Fibroblast of lung (primary cell): Measurements from ENCODE around the gene ARRB1. TPM values are rescaled to one million over a fixed set of nuclear protein-coding genes. Genes with fewer than 3 reads are reported as not detected.

ENCODE experiments used
- DNase-seq, 2 donors: peaks; one replicate each; pipeline versions ENCODE4 v3.0.0 to v3.0.0-alpha.2; 2010; ENCODE audit warnings: low read depth in 2 of 2
- H2AFZ ChIP-seq: 2 replicates; pipeline ENCODE4 v1.5.1; 2012; ENCODE audit warnings: low read length, control low read depth, inconsistent platforms
- H3K27ac ChIP-seq: 2 replicates; pipeline ENCODE4 v1.5.1; 2011; ENCODE audit warnings: low read length, control low read depth; ENCODE audit not compliant: insufficient read depth
- H3K27me3 ChIP-seq: 2 replicates; pipeline ENCODE4 v1.5.1; 2011; ENCODE audit warnings: mild to moderate bottlenecking, low read length; ENCODE audit not compliant: control insufficient read depth, insufficient read depth
- H3K36me3 ChIP-seq: 2 replicates; pipeline ENCODE4 v1.5.1; 2011; ENCODE audit warnings: low read length; ENCODE audit not compliant: control insufficient read depth, insufficient read depth
- H3K4me1 ChIP-seq: 2 replicates; pipeline ENCODE4 v1.5.1; 2011; ENCODE audit warnings: low read length; ENCODE audit not compliant: control insufficient read depth, insufficient read depth; ENCODE audit errors: extremely low read depth
- H3K4me2 ChIP-seq: 2 replicates; pipeline ENCODE4 v1.5.1; 2011; ENCODE audit warnings: low read length, control low read depth; ENCODE audit not compliant: insufficient read depth; ENCODE audit errors: extremely low read depth
- H3K4me3 ChIP-seq, 4 experiments: fragments of 200-600 bp in 1 of 4; sonication (generic) in 1 of 4; replicated peaks in 1 of 4; 2 replicates each; pipeline ENCODE4 v1.5.1; 2011 to 2016; ENCODE audit warnings: low read length in 4 of 4, low read depth in 3 of 4, mild to moderate bottlenecking in 3 of 4, control low read depth in 2 of 4, inconsistent platforms in 1 of 4, mixed read lengths in 1 of 4; ENCODE audit not compliant: insufficient read depth in 1 of 4; ENCODE audit errors: control extremely low read depth in 1 of 4
- H3K79me2 ChIP-seq: 2 replicates; pipeline ENCODE4 v1.5.1; 2012; ENCODE audit warnings: mild to moderate bottlenecking, low read length, inconsistent platforms; ENCODE audit not compliant: control insufficient read depth, insufficient read depth
- H3K9ac ChIP-seq: 2 replicates; pipeline ENCODE4 v1.5.1; 2011; ENCODE audit warnings: mild to moderate bottlenecking, low read length, control low read depth; ENCODE audit not compliant: insufficient read depth
- H3K9me3 ChIP-seq: 2 replicates; pipeline ENCODE4 v1.5.1; 2012; ENCODE audit warnings: low read depth, low read length; ENCODE audit not compliant: control insufficient read depth, insufficient read depth
- H4K20me1 ChIP-seq: 2 replicates; pipeline ENCODE4 v1.5.1; 2011; ENCODE audit warnings: low read length; ENCODE audit not compliant: control insufficient read depth, insufficient read depth; ENCODE audit errors: extremely low read depth
- EZH2 ChIP-seq: IDR thresholded peaks from 2 replicates; pipeline ENCODE4 v1.5.1; 2012; ENCODE audit warnings: low read length, control low read depth, mild to moderate bottlenecking; ENCODE audit errors: missing control alignments
- polyA plus RNA-seq, 2 donors: library from polyadenylated mRNA; depleted of rRNA in 1 of 2; stranded (reverse) in 1 of 2; unstranded in 1 of 2; fragments of >200 nt; gene quantifications; 2 replicates each; pipeline ENCODE4 v1.2.1, GENCODE V29; 2011 to 2012; ENCODE audit warnings: missing spikeins in 1 of 2
- total RNA-seq: library from RNA; depleted of rRNA; stranded (reverse); fragments of >200 nt; gene quantifications from 2 replicates; pipeline ENCODE4 v1.2.1, GENCODE V29; 2014
- TF ChIP-seq, protein P1 (sequence below), 2 donors: IDR thresholded peaks in 1 of 2; conservative IDR thresholded peaks in 1 of 2; 1 replicate in 1 of 2; 2 replicates in 1 of 2; pipeline ENCODE4 v1.5.1; 2011 to 2012; ENCODE audit warnings: low read length in 2 of 2, control low read depth in 1 of 2, inconsistent platforms in 1 of 2, low read depth in 1 of 2, mild to moderate bottlenecking in 1 of 2

Gene ARRB1
- total and polyA plus RNA-seq, 2 donors (not counting 1 experiment from before 2014, with no cell fraction given): 4.3 to 18.9 TPM

GRCh38 chr11:75334976-75335375 lies 16.5 kb downstream of the ARRB1 start:
- H3K9ac ChIP-seq: no peak overlapping the region
- H4K20me1 ChIP-seq: no peaks in the 10 kb centered on the region
- H3K36me3 ChIP-seq: no peaks in the 10 kb centered on the region
- H3K9me3 ChIP-seq: no peaks in the 10 kb centered on the region
- no peak overlapping the region for H2AFZ ChIP-seq
- no peak for DNase-seq
- H3K4me1 ChIP-seq: peaks cover 33% of the 10 kb centered on the region
- TF ChIP-seq, protein P1, sequence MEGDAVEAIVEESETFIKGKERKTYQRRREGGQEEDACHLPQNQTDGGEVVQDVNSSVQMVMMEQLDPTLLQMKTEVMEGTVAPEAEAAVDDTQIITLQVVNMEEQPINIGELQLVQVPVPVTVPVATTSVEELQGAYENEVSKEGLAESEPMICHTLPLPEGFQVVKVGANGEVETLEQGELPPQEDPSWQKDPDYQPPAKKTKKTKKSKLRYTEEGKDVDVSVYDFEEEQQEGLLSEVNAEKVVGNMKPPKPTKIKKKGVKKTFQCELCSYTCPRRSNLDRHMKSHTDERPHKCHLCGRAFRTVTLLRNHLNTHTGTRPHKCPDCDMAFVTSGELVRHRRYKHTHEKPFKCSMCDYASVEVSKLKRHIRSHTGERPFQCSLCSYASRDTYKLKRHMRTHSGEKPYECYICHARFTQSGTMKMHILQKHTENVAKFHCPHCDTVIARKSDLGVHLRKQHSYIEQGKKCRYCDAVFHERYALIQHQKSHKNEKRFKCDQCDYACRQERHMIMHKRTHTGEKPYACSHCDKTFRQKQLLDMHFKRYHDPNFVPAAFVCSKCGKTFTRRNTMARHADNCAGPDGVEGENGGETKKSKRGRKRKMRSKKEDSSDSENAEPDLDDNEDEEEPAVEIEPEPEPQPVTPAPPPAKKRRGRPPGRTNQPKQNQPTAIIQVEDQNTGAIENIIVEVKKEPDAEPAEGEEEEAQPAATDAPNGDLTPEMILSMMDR (conservative IDR thresholded peaks at IDR 0.05 in 1 of 2, IDR thresholded peaks at IDR 0.05 in 1 of 2; ENCODE audit: low read depth in 1 of 2, low read length in 2 of 2): no peak
- no peak for TF ChIP-seq EZH2
- no peak overlapping the region for H3K4me2 ChIP-seq
- H3K27me3 ChIP-seq: no peaks in the 10 kb centered on the region
- H3K79me2 ChIP-seq: no peaks in the 10 kb centered on the region
- H3K4me3 ChIP-seq: no peak overlapping the region
- no peak overlapping the region for H3K27ac ChIP-seq

DNA sequence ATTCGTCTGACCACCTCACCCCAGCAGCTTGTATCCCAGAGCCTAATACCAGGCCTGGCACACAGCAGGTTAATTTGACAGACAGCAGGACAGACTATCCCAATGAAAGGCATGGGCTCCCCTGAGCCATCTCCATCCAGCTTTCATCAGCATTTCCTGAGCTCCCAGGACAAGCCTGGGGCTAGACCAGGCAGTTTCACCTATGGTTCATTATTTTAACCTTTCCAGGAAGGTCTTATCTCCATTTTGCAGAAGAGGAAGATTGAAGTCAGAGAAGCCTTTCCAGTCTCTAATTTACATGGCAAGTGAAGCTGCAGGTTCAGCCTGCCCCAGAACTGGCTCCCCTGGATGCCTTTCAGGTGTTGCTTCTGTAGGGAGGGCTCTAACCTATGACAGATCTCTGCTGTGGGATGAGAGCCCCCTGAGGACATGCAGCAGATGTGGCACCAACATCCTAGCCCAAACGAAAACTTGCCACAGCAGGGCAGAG lies 17.0 kb downstream of the ARRB1 start:
- Histone ChIP-seq H3K36me3 (no peaks in the 10 kb centered on the region), H3K4me3 (no peak overlapping the region), H3K9me3 (no peaks in the 10 kb centered on the region), H3K4me2 (no peak overlapping the region), H3K4me1 (peaks cover 28% of the 10 kb centered on the region), H4K20me1 (no peaks in the 10 kb centered on the region), H3K27ac (no peak overlapping the region), H3K9ac (no peak overlapping the region), H3K79me2 (no peaks in the 10 kb centered on the region), H2AFZ (no peak overlapping the region), H3K27me3 (no peaks in the 10 kb centered on the region)
- no peak for TF ChIP-seq EZH2
- TF ChIP-seq, protein P1 (conservative IDR thresholded peaks at IDR 0.05 in 1 of 2, IDR thresholded peaks at IDR 0.05 in 1 of 2; ENCODE audit: low read depth in 1 of 2, low read length in 2 of 2): no peak
- no peak for DNase-seq

GRCh38 chr11:75333807-75334140 lies 17.7 kb downstream of the ARRB1 start:
- Histone ChIP-seq H4K20me1 (no peaks in the 10 kb centered on the region), H3K27me3 (no peaks in the 10 kb centered on the region), H3K4me2 (no peak overlapping the region), H3K27ac (no peak overlapping the region), H3K79me2 (no peaks in the 10 kb centered on the region), H2AFZ (no peak overlapping the region), H3K9me3 (no peaks in the 10 kb centered on the region), H3K9ac (no peak overlapping the region), H3K4me3 (no peak overlapping the region), H3K4me1 (peaks cover 27% of the 10 kb centered on the region), H3K36me3 (no peaks in the 10 kb centered on the region)
- TF ChIP-seq, protein P1 (conservative IDR thresholded peaks at IDR 0.05 in 1 of 2, IDR thresholded peaks at IDR 0.05 in 1 of 2; ENCODE audit: low read depth in 1 of 2, low read length in 2 of 2): no peak
- no peak for TF ChIP-seq EZH2
- no peak for DNase-seq
